GM21576 (cell line): ENCODE data around the gene TMEM273.

Experiments used
- ATAC-seq: cut with Tn5 transposase; IDR thresholded peaks from one replicate; pipeline ENCODE4 v1.9.1; 2021; ENCODE audit warnings: mild to moderate bottlenecking, moderate library complexity; ENCODE audit not compliant: unreplicated experiment

The TMEM273 gene

DNA sequence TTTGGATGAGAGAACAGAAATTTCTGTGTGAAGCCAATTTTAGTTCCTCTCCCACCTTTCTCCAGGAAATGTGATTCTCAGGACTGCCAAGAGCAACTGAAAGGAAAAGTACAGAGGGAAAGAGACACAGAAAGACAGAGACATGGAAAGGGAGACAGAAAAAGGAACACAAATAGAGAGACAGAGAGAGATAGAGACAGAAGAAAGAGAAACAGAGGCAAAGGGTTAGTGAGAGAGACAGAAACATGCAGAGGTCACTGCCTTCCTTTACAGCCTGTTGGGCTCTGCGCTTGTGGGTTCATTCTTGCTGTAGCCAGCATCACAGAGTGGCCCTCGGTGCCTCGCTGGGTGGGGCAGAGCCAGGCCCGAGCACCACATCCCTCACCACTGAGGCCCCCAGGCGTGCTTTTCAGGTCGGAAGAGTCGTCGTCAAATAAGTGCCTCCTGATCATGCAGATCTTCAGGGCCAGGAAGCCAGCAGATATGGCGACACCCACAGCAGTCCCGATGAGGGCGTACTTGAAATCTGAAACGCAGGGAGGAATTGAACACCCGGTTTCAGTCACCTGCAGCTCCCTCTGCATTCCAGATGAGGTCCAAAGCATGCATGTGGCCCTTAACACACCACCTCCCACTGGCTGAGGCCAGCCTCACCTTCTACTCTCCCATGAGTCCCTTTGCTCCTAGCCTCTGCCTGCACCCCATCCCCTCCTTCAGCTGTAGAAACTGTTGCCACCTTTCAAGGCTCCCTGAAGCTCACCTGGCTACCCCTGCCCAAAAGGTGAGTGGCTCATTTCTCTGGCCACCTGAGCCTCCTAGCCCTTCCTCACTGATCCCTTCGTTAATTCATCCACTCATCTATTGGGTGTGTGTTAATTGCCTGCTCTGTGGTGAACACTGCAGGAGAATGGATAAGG is 21.4 kb downstream of the TMEM273 start:
- ATAC-seq = no peak

DNA sequence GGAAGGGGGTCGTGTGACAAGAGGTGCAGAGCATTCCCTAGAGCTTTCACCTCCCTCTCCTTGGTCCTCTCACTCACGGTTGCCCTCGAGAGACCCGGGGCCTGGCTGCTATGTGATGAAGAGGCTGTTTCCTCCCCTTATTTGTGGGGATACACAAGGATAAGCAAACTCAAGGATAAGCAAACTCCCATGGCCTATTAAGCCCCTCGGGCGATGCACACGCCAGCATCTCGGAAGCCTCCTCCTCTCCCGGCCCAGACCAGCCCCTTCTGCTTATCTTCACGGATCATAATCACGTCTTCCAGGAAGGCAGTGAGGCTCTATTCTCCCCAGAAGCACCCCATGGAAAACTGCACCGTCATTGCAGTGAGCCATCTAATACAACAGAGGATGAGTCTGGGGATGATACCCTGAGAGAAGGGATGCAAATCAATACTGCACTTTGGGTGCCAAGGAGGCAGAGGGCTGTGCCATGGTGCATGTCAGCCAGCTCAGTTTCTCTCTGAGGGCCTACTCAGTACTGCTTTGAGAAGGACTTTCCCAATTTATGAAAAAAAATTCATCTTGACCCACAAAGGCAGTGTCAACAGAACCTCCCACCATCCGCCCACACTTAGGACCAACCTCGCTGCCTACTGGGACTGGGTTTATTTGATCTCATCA is 22.2 kb downstream of the TMEM273 start:
- ATAC-seq = no peak

DNA sequence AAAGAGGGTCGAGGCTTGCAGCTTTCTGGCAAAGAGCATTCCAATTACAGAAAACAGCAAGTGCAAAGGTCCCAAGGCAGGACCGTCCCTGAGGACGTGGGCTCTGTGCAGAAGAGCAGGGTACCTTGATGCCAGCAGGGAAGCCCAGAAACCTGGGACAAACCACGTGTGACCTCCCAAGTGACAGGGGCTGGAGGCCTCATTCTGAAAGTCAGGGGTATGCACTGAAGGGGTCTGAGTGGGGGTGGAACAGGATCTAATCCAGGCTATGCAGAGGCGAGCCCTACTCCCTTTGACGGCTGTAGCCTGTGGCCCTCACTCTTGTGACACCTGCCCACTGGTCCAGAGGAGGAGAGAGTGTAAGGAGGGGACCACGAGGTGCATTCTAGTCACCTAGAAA is 22.9 kb downstream of the TMEM273 start:
- ATAC-seq = no peak

DNA sequence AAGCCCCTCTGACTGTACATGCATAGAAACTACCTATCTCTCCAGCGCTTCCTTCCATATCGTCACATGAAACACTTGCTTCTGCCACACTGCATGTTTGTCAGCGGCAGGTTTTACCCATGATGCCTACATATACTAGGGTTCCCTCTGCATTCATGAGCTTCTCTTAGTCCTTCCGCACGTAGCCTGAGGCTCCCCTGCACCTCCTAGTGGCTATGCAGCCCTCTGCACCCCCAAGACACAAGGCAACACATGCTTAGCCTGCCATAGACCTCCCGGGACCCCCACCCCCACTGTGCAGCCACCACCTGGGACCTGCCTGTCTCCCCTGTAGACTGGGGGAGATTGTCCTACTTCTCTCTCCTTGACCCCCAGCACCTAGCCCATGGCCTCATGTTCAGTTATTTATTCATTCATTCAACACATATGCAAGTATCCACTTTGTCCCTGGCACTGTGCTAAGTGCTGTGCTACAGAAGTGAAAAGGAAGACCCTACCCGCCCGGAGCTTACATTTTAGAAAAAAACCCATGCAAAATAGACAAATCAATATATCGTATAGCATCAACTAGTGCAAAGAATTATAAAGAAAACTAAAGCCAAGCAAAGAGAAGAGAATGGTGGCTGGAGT is 23.5 kb downstream of the TMEM273 start:
- peak; percentile 88 for ATAC-seq

DNA sequence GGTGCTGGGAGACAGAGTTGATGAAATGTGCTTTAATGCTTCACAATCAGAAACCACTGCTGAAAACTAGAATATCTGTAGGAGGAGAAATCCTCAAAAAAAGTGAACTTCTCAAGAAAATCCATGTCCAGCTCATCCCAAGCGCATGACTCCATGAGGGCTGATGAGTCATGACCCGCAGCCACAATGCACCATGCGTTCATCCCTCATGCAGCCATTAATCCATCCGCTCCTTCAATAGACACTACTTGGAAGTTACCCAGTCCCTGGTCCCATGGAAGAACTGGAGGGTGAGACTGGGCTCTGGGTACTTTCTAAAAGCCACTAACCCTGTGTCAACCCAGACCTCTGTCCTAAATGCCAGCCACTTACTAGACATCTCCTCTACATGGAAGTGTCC is 24.4 kb downstream of the TMEM273 start:
- ATAC-seq = no peak

DNA sequence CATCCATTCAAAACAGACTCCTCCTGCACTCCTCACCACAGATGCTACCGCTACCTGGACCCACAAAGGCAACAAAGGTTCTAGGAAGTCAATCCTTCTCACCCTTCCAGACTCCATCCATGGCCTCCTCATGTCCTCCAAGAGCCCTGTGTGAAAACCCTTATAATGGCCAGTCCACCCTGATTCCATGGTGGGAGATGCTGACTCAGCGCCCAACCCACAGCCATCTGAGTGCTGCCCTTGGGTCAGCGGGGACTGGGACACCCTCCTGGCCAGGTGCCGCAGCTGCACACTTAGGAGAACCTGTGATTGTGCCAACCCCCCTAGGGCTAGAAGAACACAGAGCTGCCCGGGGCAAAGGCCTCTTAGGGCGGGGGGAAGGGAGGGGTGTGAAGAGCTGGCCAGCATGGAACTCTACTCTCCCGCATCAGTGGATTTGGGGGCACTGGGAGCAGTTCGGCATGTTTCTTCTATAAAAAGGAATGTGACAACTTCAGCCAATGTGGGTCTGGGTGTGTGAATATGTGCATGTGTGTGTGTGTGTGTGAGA is 25.4 kb downstream of the TMEM273 start:
- ATAC-seq = no peak

DNA sequence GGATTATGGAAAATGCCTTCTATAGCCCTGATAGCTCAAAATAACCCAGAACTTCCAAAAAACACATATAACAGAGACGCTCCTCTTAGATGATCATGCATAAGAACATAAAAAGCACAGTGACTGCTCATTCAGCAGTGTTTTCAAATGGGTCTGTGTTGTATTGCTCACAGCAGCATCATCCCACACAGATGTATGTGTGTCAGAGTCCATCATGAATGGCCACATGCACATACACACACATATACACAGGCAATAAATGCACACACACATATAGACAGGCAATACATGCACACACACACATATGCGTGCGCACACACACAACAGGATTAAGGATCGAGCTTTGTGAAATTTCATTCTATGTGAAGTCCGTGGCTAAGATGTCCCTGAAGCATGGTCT is 26.1 kb downstream of the TMEM273 start:
- ATAC-seq = no peak

DNA sequence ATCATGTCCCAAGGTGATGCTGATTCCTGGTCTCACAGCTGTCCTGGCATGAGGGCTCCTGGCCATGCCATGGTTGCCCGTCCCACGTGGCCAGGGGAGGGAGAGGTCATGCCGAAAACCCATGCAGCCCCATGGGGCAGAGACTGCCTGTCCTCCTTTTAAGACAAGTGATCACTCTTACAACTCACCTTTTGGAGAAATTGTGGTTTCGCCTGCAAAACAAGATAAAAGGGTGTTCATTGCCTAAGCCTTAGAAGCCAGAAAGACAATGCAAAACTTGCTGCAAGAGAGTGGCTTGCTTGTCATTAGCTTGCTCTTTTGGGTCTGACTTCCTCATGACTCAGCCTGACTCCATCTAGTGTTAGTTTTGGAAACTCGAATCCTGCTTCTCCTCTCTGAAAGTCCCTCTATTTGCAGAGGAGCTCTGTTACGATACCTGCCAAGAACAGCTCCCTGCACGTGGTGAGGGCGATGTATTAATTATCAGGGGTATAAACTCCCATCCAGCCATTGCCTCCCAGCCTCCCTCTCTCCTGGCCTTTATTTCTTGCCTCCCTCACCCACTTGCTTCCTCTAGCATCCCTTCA is 26.7 kb downstream of the TMEM273 start:
- no peak for ATAC-seq

DNA sequence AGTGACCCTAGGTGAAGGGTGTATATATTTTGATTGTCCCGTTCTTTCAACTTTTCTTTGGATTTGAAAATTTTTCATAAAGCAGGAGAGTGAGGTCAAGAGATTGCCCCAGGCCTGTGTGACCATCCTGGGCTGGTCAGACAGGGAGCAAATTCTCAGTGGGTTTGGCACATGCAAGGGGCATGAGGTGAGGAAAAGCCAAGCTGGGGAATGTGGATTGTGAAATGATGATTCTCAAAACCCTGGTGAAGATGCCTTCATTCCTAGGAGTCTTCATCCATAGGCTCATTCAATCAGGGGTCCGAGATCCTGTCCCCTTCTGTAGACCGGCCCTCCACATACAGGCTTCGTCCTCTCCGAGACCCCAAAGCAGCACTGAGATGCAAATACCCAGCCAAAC is 27.4 kb downstream of the TMEM273 start:
- ATAC-seq = no peak

DNA sequence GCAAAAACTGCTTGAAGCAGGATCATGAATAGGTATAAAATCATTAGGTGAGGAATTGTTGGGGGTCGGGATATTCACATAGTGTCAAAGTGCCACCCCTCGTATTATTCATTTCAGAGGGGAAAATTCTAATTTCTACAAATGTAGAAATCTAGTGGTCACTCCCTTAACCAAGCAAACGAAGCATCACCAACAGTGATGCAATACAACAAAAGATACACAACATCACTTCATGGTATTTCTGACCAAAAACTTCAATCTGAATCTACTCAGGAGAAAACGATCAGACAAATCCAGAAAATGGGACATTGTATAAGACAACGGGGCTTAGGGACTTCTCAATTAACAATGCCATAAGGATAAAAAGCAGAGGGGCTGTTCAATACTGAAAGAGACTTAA is 28.1 kb downstream of the TMEM273 start:
- no peak for ATAC-seq

DNA sequence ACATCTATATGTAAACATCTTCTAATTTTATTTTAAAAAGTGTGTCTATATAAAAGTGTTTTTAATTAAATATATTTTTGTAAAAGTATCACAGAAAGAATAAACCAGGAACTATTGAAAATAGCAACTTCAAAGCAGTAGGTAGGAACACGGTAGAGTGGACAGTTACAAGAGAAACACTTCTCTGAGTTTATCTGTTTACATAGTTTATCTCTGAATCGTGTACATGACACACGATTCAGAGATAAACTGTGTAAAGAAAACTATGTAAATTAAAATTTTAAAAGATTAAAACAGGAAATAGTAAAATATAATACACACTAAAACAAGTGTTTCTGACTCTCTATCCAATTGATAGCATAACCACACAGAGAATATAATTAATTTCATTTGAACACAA is 29.3 kb downstream of the TMEM273 start:
- ATAC-seq = no peak

DNA sequence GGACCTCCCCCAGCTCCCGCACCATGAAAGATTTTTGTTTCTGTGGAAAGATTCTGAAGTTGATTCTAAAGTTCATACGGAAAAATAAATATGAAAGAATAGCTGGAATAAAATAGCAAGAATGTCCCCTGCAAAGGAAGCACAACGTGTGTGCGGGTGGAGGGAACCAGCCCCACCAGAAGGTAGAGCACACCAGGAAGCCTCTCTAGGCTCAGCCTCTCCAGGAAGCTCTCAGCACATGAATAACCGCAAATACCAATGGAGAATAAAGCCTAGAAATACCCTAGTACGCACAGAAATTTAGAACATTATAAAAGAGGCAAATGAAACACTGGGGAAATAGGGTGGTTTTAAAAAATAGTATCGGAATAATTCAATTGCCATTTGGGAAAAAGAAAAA is 29.8 kb downstream of the TMEM273 start:
- no peak for ATAC-seq

DNA sequence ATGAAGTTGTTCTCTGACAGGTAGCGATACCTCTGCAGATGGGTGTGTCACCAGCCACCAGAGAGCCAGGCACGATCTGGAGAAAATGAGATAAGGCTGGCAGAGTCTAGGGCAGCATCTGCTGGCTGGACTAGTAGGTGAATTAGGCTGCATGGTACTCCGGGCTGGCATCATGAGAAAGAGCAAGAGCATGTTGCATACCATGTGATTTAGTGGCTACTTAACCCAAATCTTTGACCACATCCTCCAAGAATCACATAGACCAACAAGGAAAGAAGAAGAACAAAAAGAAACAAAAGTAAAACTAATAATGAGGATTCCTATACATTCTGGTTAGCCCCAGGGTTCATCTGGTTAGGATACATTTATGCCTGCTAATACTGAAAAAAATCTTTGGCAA is 31.0 kb downstream of the TMEM273 start:
- no peak for ATAC-seq

DNA sequence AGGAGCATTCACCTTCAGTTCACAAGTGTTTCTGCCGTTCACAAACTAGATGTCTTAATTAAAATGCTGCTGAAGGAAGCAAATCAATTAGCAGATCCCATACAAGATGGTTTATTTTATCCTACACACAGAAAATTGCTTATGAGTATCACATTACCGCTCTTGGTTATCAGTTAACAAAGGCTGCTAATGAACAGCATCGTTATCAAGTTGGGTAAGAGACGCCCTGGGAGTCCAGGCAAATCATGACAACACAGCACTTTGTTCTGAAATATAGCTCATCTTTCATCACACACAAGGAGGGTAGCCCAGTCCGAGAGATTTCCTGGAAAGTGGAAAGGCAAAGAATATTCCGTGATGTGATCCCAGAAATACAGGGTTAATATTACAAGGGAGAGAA is 33.5 kb downstream of the TMEM273 start:
- no peak for ATAC-seq

DNA sequence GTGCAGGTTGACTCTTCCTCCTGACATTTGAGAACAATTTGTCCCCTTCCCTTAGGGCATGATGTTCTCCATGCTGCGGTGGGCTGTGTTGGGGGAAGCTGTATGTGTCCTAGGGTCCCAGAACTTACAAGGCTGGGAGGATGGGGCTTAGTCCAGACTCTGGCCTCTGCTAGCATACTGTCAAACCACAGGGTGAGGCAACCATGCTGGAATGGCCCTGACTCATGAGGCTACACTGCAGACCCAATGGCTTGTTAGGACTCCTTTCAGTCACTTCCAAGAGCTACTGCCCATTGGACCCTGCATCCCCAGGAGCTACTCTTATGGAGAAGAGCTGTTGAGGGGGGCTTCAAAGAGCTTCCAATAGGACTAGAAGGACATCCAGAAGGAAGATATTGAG is 34.2 kb downstream of the TMEM273 start:
- ATAC-seq = no peak

DNA sequence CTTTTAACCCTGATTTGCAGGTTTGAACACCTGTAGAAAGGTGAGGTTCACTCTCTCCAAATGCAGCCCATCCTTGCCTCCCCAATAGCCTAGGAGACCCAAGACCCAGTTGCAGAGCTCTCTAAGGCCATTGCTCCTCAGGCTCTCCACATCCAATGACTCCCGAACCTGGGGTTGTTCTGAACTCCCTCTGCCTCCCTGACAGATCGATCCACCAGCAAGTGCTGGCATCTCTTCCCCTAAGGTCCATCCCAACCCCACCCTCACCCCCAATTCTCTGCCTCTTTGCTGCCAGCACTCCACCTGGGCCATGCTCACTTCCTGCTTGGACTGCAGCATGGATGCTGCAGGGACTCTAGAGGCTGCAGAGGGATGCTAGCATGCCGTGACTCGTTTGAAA is 35.1 kb downstream of the TMEM273 start:
- no peak for ATAC-seq

DNA sequence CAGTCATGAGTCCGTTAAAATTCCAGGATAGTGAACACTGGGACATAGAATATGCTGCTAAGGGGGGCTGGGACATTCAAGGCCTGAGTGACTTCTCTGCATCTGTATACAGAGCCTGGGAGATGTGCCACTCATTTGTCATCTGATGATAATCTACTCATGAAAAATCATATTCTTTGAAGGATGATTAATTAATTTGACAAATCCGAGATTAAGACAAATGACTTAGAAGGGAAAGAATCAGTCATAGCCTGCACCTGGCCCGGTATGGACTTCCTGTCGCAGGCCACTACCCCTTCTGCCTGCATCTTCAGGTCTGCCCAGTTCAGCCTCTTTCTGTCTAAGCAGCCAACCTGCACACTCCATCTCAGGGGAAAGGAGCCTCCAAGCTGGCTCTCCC is 35.5 kb downstream of the TMEM273 start:
- no peak for ATAC-seq

DNA sequence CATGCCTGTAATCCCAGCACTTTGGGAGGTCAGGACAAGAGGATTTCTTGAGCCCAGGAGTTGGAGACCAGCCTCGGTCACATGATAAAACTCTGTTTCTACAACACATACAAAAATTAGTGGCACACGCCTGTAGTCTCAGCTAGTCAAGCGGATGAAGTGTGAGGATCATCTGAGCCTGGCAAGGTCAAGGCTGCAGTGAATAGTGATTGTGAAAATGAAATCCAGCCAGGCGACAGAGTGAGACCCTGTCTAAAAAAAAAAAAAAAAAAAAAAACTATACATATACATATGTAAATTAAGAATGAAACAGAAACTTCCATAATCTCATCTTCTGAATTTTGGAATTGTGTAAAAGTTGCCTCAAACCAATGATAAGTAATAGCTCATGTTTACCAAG is 36.2 kb downstream of the TMEM273 start:
- no peak for ATAC-seq

DNA sequence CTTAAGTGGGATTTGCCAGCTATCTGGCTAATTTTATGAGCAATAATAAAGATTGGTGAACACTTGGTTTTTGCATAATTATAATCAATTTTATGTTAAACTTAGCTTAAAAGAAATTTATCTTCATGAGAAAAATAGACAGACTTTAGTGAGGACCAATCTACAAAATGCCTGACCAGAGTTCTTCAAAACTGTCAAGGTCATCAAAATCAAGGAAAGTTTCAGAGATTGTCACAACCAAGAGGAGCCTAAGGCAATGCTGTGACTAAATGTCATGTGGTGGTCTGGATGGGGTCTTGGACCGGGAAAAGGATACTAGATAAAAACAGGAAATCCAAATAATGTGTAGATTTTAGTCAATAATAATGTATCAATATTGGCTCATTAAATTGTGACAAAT is 36.7 kb downstream of the TMEM273 start:
- ATAC-seq = no peak

DNA sequence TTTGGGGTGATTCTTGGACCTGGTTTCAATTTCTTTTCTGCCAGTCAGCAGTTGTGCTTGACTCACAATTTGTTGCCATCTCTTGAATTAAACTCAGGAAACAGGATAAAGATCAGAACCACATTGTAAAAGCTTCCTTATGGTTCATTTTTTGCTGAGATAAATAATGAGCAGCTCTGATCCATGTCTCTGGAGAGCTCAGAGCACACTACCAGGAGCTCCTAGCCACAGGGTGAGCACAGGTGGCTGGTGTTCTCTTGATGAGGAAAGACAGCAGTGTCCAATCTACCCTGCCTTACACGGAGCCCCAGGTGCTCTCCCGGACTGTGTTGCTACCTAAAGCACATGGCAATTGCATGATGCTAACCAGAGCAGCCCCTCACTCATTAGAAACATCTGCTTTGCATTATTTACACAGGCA is 37.2 kb downstream of the TMEM273 start:
- ATAC-seq = no peak

DNA sequence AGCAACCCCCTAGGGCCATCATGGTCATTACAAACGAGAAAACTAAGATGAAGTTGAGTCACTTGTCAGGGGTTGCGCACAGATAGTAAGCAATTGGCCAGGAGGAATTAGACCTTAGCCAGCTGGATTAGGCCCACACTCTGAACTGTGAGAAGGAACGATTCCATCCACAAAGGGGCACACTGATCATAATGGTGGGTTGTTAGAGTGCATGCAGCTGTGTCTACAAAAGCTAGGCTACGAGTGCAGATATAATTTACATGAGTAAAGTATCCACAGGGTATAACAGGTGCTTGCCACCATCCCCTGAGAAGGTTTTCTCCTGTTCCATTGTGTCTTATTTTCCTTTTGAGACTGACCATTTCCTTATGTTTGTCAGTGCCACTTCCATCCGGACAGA is 37.8 kb downstream of the TMEM273 start:
- no peak for ATAC-seq
